Stimulated activated CD8-positive, alpha-beta memory T cell treated with anti-CD3 and anti-CD28 coated beads, Interleukin-15, amount 100 ng/mL, for 48 hours (primary cell): ENCODE measurements around the gene WDFY4.
"Not testable (repeated sequence)": the region's sequence is repeated elsewhere in the genome, so short reads cannot be mapped to it uniquely, and the experiment has no call there.

Source experiments
- DNase-seq, 2 donors: peaks; one replicate each; pipeline ENCODE4 v3.0.0-alpha.2; 2020; ENCODE audit warnings: low read depth in 2 of 2

Gene WDFY4

GRCh38 chr10:48684792-48685623 lies at the start of gene WDFY4:
WDFY4 (plus strand) TSS chr10:48684873; CDS start chr10:48709733, 24,860 bp downstream.
- DNase-seq: no peak

DNA sequence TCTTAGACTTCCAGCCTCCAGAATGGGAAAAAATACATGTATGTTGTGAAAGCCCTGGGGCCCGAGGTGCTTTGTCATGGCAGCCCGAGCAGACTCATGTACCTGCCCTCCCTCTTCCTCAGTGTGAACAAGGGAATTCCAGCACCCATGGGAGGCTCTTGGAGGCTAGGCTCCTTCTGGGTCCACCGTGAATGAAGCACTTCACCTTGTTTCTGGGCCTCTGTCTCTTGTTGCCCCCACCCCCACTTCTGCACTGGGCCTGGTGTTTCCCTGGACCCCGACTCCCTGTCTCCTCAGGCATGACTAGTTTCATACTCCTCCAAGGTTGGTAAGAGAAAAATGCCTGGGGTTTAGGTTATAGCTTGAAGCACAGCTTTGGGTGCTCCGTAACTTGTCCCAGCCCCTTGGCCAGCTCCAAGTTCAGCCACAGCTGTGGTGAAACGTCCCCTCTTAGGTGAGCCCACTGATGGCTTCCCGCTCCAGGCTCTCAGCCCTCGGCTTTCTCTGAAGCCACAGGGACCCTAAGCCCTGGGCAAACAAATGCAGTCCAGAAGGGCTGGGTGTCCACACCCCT lies 49.6 kb upstream of the WDFY4 start:
- DNase-seq: no peak

- DNase-seq: no peak
These were observed 48.4 kb upstream of the WDFY4 start for GRCh38 chr10:48636231-48636630.

- no peak for DNase-seq
These were observed 47.8 kb upstream of the WDFY4 start for GRCh38 chr10:48636901-48637300.

- DNase-seq: no peak
These were observed 46.5 kb upstream of the WDFY4 start for GRCh38 chr10:48638158-48638557.

DNA sequence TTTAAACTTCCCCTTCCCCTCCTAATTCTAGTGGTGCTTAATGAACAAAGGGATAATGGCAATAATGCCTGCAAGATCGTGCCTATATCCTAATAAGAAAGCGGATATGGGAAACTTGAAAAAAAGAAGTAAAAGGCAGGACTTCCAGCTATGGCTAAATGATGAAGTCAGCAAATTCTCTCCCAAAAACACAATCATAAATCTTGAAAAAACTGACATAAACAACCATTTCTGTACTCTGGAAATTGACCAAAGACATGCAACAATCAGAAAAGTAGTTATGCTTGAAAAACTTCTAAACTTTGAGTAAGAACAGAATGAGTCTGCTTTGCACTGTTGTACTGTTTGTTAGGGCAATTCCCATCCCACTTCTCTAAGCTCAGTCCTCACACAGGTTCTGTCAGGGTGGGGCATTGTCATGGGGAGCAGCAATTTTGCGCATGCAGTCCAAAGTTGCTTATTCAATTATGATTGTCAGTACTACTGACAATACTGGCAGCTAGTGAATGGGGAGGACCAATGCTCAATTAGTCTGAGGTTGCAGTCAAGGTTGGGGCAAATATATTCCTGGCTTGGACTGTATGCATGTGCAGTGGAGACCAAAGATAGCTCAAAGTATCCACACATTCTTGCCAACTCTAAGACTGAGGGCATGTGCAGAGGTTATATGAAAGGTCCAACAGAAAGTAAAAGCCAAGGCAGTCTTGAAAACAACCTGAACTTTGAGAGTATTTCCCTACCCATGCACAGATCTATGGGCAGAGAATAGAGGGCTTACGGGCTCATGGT lies 45.7 kb upstream of the WDFY4 start:
- DNase-seq: no peak

- no peak for DNase-seq
These were observed 45.0 kb upstream of the WDFY4 start for GRCh38 chr10:48639632-48640031.

- no peak for DNase-seq
These were observed 44.3 kb upstream of the WDFY4 start for GRCh38 chr10:48640326-48640725.

GRCh38 chr10:48641099-48641690 lies 43.5 kb upstream of the WDFY4 start:
- not testable (repeated sequence) for DNase-seq

GRCh38 chr10:48645600-48645999 lies 39.1 kb upstream of the WDFY4 start:
- DNase-seq: no peak

DNA sequence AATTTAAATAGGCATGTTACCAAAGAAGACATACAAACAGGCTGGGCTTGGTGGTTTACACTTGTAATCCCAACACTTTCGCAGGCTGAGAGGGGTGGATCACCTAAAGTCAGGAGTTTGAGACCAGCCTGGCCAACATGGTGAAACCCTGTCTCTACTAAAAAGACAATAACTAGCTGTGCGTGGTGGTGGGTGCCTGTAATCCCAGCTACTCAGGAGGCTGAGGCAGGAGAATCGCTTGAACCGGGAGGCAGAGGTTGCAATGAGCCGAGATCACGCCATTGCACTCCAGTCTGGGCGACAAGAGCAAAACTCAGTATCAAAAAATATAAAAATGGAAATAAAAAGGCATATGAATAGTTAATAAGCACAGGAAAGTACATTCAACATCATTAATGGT lies 37.6 kb upstream of the WDFY4 start:
- not testable (repeated sequence) for DNase-seq

- no peak for DNase-seq
These were observed 36.3 kb upstream of the WDFY4 start for GRCh38 chr10:48648172-48648942.

- DNase-seq: no peak
These were observed 35.2 kb upstream of the WDFY4 start for GRCh38 chr10:48649349-48649944.

- no peak for DNase-seq
These were observed 33.4 kb upstream of the WDFY4 start for GRCh38 chr10:48651293-48651692.

DNA sequence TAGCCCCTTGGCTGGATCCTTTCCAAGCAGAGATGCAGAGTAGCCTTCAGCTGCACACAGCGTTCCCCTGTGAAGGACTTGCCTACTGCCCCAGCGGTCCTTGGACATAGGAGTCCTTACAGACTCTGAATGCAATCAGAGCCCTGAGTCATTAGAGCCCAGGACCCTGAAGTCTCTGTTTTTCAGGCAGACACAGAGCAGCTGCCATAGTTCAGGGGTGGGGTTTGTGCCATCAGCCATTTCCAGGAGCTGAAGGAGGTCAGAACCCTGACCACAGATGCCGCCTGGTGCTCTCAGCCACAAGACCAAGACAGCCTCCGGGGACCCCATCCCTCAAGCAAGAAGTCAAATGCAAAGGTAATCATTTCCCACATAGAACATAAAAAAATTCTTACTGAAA lies 32.8 kb upstream of the WDFY4 start:
- no peak for DNase-seq

DNA sequence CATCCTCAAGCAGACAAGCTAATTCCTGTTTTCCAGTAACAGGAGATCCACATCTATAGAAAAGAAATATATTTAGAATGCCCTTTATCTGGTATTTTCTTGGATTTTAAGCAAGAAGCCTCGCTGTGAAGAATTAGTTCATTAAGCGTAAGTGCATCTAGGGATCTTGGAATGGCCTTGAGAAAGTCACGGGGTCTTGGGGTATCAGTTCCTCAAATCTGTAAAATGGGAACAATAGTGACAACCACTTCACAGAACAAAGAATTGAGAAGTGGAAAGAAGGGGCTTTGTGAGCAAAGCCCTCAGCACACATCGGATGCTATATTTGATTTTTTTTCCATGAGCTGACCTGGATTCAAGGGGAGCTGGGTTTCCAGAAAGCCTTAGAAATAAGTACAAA lies 32.3 kb upstream of the WDFY4 start:
- no peak for DNase-seq

- DNase-seq: no peak
These were observed 31.3 kb upstream of the WDFY4 start for GRCh38 chr10:48653347-48653746.

- DNase-seq: no peak
These were observed 30.6 kb upstream of the WDFY4 start for GRCh38 chr10:48653944-48654698.

DNA sequence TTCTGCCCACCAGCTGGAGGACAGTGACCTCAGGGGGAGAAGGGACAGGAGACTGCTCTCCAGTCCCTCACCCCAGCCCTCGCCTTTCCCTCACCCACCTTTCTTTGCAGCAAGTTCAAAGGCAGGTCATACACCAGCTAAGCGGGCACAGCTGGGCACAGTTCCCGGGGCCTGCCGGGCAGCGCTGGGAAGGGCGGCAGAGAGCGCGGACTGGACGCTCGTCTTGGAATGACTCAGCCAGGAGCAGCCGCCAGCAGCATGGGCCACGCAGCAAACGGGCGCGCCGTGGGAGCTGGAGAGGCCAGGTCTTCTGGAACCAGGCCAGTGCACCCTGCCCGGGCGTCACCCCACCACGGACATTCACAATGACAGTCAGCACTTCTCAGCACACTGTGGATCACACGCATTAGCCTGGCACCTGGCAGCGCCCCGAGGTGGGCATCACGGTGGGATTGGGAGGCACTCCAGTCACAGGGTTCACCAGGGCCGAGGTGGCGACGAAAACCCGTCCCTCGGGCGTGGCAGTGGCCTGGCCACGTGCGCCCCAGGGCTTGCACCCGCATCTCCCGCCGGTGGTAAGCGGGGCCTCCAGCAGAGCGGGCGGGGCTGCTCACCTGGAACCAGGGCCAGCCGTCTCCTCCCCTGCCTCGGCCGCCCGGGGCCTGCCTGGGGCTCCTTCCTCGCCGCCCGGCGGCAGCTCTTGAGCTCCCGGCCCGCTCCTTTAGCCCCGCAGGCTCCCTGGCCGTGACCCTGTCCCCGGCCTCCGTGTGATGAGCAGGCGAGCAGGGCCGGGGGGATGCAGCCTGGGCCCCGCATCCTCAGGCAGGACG lies 29.0 kb upstream of the WDFY4 start:
- no peak for DNase-seq
